IPS DF 4.7 (cell line): ENCODE data around the gene TACSTD2.
"Not testable (repeated sequence)": the region's sequence is repeated elsewhere in the genome, so short reads cannot be mapped to it uniquely, and the experiment has no call there.

Experiments
- DNase-seq: peaks from one replicate; pipeline ENCODE4 v3.0.0-alpha.2; 2013; ENCODE audit warnings: low spot score; ENCODE audit errors: extremely low read depth

TACSTD2 gene, protein sequence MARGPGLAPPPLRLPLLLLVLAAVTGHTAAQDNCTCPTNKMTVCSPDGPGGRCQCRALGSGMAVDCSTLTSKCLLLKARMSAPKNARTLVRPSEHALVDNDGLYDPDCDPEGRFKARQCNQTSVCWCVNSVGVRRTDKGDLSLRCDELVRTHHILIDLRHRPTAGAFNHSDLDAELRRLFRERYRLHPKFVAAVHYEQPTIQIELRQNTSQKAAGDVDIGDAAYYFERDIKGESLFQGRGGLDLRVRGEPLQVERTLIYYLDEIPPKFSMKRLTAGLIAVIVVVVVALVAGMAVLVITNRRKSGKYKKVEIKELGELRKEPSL

DNA sequence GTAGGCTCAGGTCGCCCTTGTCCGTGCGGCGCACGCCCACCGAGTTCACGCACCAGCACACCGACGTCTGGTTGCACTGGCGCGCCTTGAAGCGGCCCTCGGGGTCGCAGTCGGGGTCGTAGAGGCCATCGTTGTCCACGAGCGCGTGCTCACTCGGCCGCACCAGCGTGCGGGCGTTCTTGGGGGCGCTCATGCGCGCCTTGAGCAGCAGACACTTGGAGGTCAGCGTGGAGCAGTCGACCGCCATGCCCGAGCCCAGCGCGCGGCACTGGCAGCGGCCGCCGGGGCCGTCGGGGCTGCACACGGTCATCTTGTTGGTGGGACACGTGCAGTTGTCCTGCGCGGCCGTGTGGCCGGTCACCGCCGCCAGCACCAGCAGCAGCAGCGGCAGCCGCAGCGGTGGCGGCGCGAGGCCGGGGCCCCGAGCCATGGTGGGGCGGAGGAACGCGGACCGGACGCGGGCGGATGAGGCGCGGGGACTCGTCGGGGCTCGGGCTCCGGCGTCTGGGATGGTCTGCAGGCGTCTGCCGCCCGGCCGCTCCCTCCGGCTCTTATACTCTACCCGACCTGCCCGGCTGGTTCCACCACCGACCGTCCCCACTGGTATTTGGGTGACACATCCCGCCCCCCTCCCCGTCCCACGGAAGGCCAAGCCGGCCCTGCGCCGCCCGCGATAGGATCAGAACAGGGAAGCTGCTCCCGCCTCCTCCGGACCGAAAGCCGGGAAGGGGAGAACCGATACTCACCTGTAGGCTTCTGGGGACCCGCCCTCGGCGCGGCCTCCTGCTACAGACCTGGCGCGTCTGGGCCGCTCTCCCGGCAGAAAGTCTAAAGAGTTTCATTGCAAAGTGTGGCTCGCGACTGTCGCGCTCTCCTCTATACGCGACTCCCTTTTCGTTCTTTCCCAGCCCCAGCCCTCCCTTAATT is at the start of gene TACSTD2:
Gene TACSTD2 (minus strand): TSS at position 526 of the 927 bp plus-strand sequence. CDS start 96 bp downstream, at position 430.
- no peak for DNase-seq

DNA sequence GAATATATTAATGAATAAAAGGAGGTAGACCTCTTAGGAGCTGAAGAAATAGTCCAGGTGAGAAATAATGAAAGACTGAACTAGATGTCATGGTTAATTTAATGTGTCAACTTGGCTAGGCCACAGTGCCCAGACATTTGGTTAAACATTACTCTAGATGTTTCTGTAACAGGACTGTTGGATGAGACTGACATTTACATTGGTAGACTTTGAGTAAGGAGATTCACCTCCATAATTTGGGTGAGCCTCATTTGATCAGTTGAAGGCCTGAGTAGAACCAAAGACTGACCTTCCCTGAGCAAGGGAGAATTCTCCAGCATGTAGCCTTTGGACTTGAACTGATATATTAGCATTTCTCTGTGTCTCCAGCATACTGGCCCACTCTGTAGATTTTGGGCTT is 49.2 kb upstream of the TACSTD2 start:
- no peak for DNase-seq

DNA sequence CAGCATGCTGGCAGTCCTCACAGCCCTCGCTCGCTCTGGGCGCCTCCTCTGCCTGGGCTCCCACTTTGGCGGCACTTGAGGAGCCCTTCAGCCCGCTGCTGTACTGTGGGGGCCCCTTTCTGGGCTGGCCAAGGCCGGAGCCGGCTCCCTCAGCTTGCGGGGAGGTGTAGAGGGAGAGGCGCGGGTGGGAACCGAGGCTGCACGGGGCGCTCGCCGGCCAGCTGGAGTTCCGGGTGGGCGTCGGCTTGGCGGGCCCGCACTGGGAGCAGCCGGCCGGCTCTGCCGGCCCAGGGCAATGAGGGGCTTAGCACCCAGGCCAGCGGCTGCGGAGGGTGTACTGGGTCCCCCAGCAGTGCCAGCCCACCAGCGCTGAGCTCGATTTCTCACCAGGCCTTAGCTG is 46.2 kb upstream of the TACSTD2 start:
- not testable (repeated sequence) for DNase-seq

DNA sequence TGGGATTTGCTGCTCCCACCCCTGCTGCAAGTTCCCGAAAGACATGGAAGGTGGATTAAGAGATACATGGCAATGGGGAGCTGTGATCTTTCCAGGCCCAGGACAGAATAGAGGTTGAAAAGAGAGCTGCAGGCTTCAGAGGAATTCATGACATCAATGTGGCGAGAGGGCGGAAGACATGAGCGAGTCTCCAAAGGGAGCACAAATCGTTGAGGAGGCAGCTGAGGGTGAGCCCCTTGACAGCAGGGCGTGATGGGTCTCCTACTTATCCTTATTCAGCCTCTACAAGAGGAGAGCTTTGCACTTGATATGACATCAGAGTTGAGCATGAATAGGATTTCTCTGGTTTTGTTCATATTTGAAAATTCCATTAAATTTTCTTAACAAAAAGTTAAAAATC is 45.5 kb upstream of the TACSTD2 start:
- no peak for DNase-seq

DNA sequence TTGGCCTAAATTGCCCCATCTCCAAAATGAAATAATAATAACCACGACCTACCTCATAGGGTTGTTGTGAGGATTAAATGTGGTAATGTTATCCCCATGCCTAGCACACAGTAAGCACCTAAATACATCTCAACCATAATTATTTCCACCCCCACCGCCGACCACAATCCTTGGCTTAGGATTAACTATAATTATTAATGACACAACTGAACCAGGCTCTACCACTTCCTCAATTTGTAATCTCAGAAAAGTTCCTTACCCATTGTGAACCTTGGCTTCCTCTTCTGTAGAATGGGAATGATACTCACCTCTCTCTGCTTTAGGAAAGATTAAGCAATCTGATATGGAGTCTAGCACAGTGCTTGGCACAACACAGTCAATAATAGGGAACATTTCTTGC is 44.3 kb upstream of the TACSTD2 start:
- DNase-seq = no peak

DNA sequence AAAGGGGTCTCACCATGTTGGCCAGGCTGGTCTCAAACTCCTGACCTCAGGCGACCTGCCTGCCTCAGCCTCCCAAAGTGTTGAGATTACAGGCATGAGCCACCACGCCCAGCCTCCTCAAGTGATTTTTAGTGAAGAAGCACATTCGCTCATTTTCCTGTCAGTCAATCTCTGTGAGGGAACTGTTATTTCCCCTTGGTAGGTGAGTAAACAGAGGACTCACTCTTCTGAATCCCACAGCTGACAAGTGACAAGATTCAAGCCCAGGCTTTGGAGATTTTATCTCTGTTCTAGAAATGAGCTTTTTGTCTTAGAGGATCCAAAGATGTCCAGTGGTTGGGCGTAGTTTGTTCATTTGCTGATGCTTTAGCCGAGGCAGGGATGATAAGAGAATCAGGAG is 43.9 kb upstream of the TACSTD2 start:
- no peak for DNase-seq

DNA sequence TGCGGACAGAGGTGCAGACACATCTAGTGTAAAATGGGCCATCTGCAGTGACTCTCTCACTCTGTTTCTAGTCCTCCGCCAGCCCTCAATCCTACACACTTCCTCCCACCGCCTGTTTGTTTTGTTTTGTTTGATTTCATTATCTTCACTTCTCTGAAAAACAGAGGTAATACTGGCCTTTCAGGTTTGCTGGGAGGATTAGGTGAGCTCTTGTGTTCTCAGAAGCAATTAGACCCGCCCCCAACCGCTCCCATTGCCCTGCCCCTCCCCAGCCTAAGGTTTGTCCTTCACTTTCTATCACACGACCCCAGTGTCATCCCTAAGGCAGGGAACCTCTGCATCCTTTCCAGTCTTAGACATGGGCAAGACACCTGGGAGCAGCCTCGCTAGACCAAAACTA is 43.2 kb upstream of the TACSTD2 start:
- DNase-seq = no peak

DNA sequence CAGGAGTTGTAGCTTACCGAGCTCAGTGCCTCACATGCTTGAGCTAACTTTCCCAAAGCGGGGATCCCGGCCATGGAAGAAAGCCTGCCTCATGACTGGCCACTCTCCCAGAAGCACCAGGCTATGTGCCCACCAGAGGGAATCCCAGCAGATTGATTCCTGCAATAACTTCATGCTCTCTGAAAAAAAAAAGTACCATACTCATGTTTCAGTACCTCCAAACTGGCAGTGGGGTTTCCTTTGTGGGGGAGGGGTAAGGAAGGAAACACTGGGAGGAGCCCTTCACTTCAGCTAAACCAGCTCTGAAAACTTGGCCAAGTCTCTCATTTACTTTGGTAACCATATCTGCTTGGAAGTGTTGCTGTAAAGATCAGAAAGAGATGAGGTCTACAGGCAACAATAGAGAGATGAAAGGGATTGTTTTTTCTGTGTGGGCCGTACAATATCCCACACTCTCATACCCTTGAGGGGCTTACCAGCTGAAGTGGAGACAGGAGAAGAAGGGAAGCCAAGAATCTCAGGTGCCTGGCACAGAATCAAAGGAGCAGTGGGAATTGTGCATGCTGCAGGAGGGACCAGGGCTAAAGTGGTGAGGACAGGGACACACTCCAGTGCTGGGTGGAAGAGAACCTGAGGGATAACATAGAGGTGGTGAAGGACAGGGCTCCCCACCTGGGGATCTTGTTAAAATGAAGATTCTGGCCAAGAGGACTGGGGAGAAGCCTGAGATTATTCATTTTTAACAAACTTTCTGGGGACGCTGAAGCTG is 42.4 kb upstream of the TACSTD2 start:
- DNase-seq = no peak

DNA sequence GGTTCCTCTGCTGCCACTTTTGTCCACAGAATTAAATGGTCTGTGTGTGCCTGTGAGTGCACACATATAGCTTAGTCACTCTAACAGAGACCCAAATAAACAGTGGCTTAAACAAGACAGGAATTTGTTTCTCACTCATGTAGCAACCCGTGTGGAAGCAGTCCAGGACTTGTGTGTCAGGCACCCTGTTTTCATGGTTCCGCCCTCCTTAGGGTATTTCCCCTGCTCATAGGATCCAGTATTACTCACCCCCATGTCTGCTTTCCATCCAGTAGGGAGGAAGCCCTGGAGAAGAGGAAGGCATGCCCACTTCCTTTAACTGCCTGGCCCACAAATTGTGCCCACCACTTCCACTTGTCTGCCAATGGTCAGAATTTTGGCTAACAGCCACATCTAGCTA is 41.3 kb upstream of the TACSTD2 start:
- DNase-seq = no peak

DNA sequence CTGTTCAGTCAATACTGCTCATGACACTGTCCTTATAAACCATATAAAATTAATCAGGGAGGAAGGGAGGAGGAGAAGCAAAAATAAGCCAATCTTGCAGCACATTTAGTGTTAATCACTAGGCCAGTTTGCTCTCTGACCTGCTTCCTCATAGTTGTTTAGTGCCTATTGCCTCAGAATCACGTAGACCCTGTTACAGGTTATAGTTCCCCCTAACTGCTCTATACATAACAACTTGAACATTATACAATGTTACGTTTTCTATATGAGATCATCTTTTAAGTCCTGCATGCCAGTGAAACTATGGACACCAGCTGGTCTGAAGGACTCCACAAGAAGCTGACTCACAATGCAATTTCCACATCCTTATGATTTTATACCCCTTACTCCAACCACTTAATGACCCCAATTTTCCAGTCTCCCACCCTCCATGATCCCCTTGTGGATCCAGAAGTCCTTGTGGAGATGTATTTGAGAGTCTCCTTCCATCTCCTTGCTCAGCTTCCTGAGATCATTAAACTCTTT is 34.9 kb upstream of the TACSTD2 start:
- DNase-seq = no peak

DNA sequence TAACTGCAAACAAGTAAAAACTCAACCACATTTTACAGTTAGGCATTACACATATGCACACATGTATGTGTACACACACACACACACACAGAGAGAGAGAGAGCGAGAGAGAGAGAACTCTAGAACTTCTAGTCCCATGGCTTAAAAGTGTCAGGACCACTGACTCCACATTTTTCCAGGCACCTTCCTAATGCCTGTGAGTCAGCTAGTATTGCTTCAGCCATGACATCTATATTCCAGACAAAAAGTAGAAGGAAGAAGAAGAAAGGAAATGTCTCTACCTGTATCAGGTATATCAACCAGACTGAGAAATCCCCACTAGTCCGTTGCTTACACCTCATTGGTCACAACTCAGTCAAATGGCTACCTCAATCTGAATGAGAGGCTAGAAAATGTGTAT is 31.9 kb upstream of the TACSTD2 start:
- DNase-seq = no peak

DNA sequence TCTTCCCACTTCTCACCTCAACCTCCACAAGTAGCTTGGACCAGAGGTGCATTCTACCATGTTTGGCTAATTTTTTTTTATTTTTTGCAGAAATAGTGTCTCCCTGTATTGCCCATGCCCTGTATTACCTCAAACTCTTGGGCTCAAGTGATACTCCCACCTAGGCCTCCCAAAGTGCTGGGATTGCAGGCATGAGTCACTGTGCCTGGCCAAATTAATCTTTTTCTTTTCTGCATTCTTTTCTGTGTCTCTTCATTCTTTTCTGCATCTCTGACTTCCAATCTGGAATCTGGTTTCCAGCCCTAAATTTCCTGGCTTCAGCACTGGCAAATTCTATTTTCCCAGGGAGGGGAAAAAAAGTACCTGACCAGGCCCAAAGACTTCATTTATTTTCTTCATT is 31.2 kb upstream of the TACSTD2 start:
- no peak for DNase-seq

DNA sequence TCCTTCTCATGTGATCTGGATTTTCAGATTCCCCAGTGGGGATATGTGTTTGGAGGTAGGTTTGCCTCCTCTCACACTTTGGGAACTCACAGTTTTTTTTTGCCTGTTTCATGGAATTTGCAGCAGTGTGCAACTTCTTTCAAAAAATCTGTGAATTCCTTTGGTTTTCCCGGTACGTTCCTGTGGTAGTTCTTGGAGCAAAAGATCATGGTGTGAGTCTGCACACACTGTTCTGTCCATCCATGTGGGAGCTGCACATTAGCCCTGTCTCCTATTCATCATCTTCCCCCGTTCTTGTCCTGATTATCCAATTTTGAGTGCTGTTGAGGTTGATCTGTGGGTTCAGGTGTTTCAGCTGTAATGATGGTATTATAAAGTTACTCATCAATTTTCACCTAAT is 30.3 kb upstream of the TACSTD2 start:
- no peak for DNase-seq

DNA sequence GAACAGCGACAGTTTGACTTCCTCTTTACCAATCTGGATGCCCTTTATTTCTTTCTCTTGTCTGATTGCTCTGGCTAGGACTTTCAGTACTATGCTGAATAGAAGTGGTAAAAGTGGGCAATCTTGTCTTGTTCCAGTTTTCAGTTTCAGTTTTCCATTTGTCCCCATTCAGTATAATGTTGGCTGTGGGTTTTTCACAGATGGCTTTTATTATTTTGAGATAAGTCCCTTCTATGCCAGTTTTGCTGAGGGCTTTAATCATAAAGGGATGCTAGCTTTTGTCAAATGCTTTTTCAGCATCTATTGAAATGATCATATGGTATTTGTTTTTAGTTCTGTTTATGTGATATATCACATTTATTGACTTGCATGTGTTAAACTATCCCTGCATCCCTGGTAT is 24.9 kb upstream of the TACSTD2 start:
- not testable (repeated sequence) for DNase-seq

DNA sequence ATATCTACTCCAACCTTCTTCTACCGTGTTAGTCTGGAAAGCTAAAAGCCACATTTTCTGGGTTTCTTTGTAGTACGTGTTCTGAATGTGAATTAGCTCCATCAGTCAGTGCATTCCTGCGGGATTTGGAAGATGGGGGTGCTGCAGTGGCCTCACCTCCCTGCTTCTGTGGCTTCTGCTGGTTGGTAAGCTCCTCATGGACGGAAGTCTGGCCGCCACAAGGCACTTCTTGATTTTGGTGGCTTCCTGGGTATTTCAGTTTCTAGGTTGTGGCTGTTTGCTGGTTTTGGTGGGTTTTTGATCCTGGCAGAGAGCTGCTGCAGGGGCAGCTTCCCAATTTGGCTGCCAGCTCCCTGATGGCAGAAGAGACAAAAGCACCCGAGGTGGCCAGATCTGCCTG is 20.9 kb upstream of the TACSTD2 start:
- DNase-seq = no peak

DNA sequence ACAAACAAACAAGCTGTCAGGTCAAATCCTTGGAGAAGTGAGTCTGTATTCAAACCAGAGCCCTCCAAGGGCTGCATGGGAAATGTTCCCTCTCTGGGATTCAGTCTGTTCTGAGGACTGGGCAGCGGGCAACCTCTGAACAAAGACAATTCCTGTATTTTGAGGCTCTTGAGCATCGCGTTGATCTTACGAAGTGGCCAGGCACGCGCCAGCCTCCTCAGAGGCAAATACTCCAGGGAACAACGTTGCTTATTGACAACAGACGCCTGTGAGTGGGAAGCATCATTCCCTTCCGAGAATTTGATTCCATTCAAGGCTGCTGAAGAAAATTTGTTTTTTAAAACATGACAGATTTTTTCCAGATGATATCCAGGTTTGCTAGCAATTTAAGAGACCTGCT is 20.0 kb upstream of the TACSTD2 start:
- no peak for DNase-seq

DNA sequence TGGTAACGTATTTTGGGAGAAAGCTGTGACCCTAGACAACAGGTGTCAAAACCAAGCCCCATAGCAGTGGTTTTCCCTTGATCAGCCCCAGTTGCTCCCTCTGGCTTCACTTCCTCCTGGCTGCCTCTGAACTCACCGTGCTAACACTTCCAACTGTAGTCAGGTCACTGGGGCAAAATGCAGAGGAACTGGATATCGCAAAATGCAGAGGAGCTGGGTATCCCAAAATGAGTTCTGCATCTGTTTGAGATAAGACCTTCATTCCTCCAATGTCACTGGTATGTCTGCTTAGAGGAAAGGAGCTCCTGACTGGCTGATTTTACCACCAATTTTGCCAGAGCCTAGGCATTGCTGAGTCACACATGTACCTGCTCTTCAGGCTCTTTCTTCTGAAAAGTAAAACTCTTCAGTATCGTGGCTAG is 19.6 kb upstream of the TACSTD2 start:
- no peak for DNase-seq

DNA sequence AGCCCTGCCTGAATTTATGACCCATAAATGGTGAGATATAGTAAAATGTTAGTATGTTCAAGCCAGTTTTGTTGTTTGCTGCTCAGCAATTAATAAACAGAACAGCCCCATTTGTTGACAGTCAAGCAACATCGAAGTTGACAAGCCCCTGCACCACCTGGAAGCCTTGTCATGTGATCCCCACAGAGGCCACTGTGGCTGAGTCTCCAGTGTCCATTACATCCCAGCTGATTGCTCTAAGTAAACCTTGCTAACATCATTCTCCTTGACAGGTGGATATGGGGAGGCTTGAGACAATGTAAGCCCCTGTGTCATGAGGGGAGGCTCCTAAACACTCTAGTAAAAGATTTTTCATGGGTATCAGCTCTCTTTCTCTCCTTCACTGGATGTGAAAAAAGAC is 17.5 kb upstream of the TACSTD2 start:
- DNase-seq = no peak

DNA sequence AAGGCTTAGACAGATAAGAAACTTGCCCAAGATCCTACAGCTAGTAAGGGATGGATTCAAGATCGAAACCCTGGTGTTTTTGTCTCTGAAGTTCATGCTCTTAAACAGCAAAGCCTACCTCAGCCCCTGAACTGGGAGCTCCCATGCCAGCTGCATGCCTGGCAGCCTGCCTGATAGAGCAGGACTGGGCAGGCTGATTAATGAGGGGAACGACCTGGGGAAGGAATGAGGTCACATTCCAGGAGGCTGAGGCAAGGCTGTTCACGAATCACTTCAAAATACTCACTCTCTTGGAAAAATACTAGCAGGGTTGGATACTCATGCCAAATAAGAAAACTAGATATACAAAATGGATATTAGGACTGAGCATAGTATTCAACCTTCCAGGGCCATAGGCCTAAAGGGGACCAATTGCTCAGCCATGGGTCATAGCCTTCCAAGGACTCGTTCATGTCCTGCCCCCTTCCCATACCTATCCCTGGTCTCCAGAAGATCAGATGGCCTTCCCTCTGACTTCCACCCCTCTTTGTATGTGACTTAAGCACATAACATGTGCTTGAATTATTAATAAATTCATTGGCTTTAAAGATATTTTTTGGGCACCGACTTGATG is 15.6 kb upstream of the TACSTD2 start:
- no peak for DNase-seq

DNA sequence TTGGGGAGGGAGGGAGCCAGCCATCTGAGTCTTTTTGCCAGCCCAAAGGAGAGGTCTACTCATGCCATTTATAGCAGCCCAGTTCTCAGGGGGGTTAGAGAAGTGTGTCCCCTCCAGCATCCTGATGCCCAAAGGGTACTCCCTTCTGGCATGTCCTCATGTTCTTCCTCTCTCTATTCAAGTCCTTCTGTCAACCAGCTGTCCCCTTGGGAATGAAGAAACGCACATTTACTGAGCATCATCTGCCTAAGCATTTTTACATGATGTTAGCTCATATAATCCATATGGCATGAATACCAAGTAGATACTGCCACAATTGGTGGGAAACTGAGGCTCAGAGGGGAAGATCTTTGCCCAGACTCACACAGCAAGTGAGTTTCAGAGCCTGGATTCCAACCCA is 14.8 kb upstream of the TACSTD2 start:
- DNase-seq = no peak

DNA sequence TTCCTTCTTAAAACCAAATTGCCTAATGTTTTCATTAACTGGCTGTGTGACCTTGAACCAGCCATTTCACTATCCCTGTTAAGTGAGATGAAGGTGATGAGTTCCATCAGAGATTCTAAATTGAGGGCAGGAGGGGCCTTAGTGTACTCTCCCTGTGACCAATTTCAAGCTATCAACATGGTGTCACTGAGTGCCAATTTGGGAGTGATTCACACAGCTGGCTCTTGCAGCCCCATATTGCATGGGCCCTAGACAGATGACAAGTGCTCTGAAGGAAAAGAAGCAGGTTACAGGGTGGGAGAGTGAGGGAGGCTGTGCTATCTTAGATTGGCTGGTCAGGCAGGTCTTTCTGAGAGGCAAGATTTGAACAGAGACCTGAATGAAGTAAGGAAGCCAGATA is 13.0 kb upstream of the TACSTD2 start:
- DNase-seq = no peak
